Fibroblast of skin of left biceps (primary cell): ENCODE data around the gene TTBK1.

Experiments used
- DNase-seq, 2 experiments: peaks; one replicate each; pipeline ENCODE4 v3.0.0-alpha.2; 2013; ENCODE audit warnings: low read depth in 2 of 2

TTBK1 gene

GRCh38 chr6:43271944-43272343 lies 28.7 kb downstream of the TTBK1 start:
- DNase-seq: no peak

GRCh38 chr6:43273707-43274106 lies 30.4 kb downstream of the TTBK1 start:
- no peak for DNase-seq

- DNase-seq: no peak
Observed at GRCh38 chr6:43274127-43274915, 31.0 kb downstream of the TTBK1 start.

- no peak for DNase-seq
Observed at GRCh38 chr6:43274916-43275597, 31.8 kb downstream of the TTBK1 start.

GRCh38 chr6:43275801-43276576 lies 32.7 kb downstream of the TTBK1 start:
- no peak for DNase-seq

- DNase-seq: no peak
Observed at GRCh38 chr6:43276577-43277305, 33.5 kb downstream of the TTBK1 start.

GRCh38 chr6:43277306-43277642 lies 34.0 kb downstream of the TTBK1 start:
- no peak for DNase-seq

- DNase-seq: no peak
Observed at GRCh38 chr6:43277643-43278523, 34.6 kb downstream of the TTBK1 start.

- no peak for DNase-seq
Observed at GRCh38 chr6:43278524-43279078, 35.3 kb downstream of the TTBK1 start.

GRCh38 chr6:43280234-43280633 lies 37.0 kb downstream of the TTBK1 start:
- DNase-seq: no peak

- no peak for DNase-seq
Observed at GRCh38 chr6:43282060-43282459, 38.8 kb downstream of the TTBK1 start.

- no peak for DNase-seq
Observed at GRCh38 chr6:43282636-43283513, 39.6 kb downstream of the TTBK1 start.

- DNase-seq: no peak
Observed at GRCh38 chr6:43283514-43283901, 40.2 kb downstream of the TTBK1 start.

- DNase-seq: no peak
Observed at GRCh38 chr6:43283905-43284304, 40.6 kb downstream of the TTBK1 start.

GRCh38 chr6:43284991-43285781 lies 41.9 kb downstream of the TTBK1 start:
- no peak for DNase-seq

GRCh38 chr6:43285832-43286231 lies 42.6 kb downstream of the TTBK1 start:
- DNase-seq: no peak

GRCh38 chr6:43286456-43286979 lies 43.2 kb downstream of the TTBK1 start:
- no peak for DNase-seq

GRCh38 chr6:43286980-43287716 lies 43.9 kb downstream of the TTBK1 start:
- DNase-seq: no peak
